WI38 (cell line): ENCODE data around the gene ETF1.
A peak's percentile ranks its signal among the peaks of the same experiment; 100 is the strongest.

ENCODE experiments used
- H3K4me3 ChIP-seq: 2 replicates; pipeline ENCODE4 v1.5.1; 2011; ENCODE audit warnings: low read depth, mild to moderate bottlenecking, control low read depth, low read length
- TF ChIP-seq, protein P1 (sequence below): IDR thresholded peaks from 2 replicates; pipeline ENCODE4 v1.5.1; 2012; ENCODE audit warnings: low read depth, mild to moderate bottlenecking, control low read depth, low read length

ETF1 gene

DNA sequence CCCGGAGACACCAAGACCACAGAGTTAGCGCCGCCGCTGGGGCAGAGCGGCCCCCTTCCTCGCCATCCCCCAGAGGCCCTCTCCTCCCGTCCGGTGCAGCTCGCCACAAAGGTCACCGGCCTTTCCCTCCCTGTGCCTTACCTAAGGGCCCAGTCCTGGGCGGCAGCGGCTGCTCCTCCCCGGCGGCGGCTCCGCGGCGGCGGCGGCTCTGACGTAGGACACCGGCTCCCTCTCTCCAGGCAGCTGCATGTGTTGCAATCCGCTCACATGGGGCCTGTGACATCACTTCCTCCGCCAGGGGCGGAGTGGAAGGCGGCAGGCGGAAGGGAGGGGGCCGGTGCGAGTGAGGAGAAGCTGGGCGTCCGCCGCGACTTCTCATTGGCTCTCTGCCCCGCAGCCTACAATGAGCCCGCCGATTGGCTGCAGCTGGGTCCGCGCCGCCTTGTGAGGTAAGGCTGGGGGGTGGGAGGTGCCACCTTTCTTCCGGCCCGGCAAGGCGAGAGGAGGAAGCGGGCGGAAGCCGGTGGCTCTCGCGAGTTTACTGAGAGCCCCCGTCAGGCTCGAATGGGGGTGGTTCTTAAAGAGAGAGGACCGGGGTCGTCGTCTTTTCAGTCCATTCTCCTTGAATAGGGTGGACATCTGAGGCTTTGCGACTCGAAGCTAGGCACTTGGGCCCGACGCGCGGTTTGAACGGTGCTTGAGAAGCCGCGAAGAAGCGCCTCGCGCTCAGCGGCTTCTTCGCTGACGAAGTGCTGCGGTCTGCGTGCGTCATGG lies at the start of gene ETF1:
TSS of gene ETF1 (minus strand) at position 281 of the 774 bp plus-strand sequence. CDS start 318 bp downstream, outside the sequence.
- H3K4me3 ChIP-seq = peak within 1 kb of the TSS; percentile 98
- TF ChIP-seq, protein P1, sequence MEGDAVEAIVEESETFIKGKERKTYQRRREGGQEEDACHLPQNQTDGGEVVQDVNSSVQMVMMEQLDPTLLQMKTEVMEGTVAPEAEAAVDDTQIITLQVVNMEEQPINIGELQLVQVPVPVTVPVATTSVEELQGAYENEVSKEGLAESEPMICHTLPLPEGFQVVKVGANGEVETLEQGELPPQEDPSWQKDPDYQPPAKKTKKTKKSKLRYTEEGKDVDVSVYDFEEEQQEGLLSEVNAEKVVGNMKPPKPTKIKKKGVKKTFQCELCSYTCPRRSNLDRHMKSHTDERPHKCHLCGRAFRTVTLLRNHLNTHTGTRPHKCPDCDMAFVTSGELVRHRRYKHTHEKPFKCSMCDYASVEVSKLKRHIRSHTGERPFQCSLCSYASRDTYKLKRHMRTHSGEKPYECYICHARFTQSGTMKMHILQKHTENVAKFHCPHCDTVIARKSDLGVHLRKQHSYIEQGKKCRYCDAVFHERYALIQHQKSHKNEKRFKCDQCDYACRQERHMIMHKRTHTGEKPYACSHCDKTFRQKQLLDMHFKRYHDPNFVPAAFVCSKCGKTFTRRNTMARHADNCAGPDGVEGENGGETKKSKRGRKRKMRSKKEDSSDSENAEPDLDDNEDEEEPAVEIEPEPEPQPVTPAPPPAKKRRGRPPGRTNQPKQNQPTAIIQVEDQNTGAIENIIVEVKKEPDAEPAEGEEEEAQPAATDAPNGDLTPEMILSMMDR = no peak

DNA sequence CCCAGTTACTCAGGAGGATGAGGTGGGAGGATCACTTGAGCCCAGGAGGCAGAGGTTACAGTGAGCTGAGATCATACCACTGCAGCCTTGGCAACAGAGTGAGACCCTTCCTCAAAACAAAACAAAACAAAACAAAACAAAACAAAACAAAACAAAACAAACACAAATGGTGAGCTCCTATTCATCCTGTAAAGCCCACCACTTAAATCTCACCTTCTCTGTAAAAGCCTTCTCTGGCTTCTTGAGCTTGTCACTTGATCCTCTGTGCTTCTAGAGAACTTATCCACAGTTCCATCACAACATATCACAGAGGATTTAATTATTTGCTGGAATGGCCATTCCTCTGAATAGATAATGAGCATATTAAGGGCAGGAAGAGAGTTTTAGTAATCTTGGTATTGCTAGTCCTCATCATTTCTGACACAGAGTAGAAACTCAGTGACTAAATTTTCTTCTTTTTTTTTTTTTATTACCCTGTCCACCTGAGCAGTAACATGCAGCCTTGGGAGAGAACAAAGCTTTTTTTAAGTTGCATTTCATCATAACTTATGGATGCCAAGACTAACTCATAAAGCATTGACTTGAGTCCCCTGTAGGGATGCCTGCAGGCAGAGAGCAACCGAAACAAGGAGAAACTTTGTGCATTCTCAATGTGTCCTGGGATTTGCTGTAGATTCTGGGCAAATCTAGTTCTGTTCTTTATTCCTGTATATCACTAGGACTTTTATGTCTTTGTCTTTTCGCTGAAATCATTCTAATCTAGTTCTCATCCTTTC lies 45.2 kb upstream of the ETF1 start:
- TF ChIP-seq, protein P1 = no peak
- no peak overlapping the region for H3K4me3 ChIP-seq

DNA sequence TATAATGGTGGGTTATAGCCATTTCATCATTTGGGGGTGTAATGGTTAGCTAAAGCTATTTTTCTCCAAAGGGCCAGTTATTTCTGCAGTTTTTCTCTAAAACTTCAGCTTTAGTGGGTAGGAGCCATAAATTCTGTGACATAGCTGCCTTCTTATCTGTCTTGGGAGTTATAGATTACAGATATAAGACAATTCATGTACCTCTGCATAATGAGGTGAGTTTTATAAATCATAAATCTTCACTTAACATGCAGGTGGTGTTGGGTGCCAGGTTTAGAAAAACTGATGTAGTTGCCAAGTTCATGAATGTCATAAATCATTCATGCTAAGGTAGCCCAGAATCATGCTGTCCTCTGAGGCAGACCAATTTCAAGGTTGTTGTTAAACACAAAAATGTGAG lies 42.1 kb upstream of the ETF1 start:
- TF ChIP-seq, protein P1 = no peak
- no peak overlapping the region for H3K4me3 ChIP-seq

DNA sequence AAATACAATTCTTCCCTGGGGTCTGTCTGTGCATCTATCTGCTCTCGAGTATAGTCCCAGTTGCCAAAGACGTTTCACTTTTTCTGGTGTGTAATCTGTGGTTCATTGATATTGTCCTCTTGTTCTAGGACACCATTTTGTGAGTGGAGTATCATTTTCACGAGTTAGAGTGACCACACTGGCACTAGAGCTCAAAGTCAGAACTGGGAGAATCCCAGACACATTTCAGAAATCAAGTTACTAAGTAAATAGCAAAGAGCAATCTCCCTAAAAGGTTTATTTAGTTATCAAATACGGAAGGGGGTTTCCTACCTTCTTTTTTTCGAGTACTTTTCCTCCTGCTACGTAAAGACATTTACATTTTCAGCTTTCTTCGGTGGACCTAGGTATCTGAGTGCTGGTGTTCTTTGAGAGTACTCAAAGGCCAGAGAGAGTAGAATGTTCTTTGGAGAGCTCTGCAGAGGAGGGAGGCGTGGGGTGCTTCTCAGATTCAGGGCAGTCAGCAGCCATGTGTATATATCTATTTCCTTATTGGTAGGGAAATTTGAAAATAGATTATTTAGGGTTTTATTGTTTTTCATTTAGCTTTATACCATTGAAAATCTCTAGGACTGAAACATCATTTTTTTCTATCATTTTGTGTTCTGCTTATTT lies 41.1 kb upstream of the ETF1 start:
- TF ChIP-seq, protein P1 = no peak
- no peak overlapping the region for H3K4me3 ChIP-seq

DNA sequence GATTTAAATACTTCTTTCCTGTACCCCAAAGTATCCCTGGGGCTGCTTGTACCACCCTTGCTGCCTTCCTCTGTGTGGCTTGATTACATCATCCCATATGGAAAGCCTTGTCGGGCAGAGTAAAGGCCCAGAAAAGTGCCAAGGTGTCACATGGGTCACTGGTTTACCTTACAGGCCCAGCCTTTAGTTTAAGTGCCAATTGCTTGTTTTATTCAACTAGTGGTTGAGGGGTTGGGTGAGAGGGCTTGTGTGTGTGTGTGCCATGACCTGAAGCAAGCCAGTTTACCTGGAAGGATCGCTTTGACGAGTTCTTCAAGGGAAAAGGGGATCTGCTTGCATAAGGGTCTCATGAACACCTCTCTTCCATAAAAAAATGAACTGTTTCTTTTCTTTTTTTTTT lies 39.9 kb upstream of the ETF1 start:
- H3K4me3 ChIP-seq = no peak overlapping the region
- TF ChIP-seq, protein P1 = no peak

DNA sequence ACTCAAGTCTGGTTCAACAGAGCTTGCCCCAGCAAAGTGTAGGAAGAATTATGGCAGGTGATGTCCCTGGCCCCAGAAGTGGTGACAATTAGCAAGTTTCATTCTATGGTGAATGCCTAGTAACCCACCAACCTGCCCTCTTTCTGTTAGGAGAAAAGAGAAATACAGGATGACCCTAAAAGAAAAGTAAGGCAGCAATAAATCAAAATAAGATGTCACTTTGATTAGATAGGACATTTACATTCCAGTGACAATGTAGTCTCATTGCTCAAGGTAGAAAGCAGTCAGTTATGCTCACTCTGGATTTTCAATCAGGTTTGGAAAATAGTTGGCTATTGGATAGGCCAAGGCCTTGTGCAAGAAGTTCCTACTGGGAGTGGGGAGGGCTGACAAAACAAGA lies 37.7 kb upstream of the ETF1 start:
- TF ChIP-seq, protein P1 = no peak
- no peak overlapping the region for H3K4me3 ChIP-seq
